Activated CD8-positive, alpha-beta T cell treated with anti-CD3 and anti-CD28 coated beads, Interleukin-2, amount 10 ng/mL, durations not matched to agents 7 days and 5 days (primary cell): ENCODE results near the gene RPS8. TPM values are rescaled to one million over a fixed set of nuclear protein-coding genes. Genes with fewer than 3 reads are reported as not detected.

Source experiments
- ATAC-seq: fragments of 150-1000 bp; cut with Tn5 transposase; one replicate; pipeline ENCODE4 v1.10.0; 2021; ENCODE audit warnings: moderate library complexity
- CTCF ChIA-PET: fragments of 350-600 bp; sonication (Branson Sonifier 250); formaldehyde crosslinking; loops from one replicate; lab custom pipeline; 2021; ENCODE audit warnings: antibody characterized with exemption; lab: Charles Lee
- POLR2A ChIA-PET: fragments of 350-600 bp; sonication (Branson Sonifier 250); formaldehyde crosslinking; loops from one replicate; lab custom pipeline; 2021; ENCODE audit warnings: antibody characterized with exemption; lab: Charles Lee
- DNase-seq: peaks from one replicate; pipeline ENCODE4 v3.0.0-alpha.2; 2020
- H3K27ac Mint-ChIP-seq: one replicate; pipeline ENCODE4 v1.8.0; 2021; ENCODE audit warnings: mild to moderate bottlenecking, mixed read lengths
- H3K27me3 Mint-ChIP-seq: one replicate; pipeline ENCODE4 v1.8.0; 2021; ENCODE audit warnings: low read depth, mixed read lengths
- H3K36me3 Mint-ChIP-seq: one replicate; pipeline ENCODE4 v1.8.0; 2021; ENCODE audit warnings: low read depth, mixed read lengths
- H3K4me1 Mint-ChIP-seq: one replicate; pipeline ENCODE4 v1.8.0; 2021; ENCODE audit warnings: low read depth, mixed read lengths
- H3K4me3 Mint-ChIP-seq: one replicate; pipeline ENCODE4 v1.8.0; 2021; ENCODE audit warnings: mild to moderate bottlenecking, mixed read lengths
- H3K9me3 Mint-ChIP-seq: one replicate; pipeline ENCODE4 v1.8.0; 2022; ENCODE audit warnings: mixed read lengths; ENCODE audit not compliant: insufficient read depth
- total RNA-seq, 2 experiments: library from RNA; stranded (reverse); gene quantifications; one replicate each; pipeline ENCODE4 v1.2.3, GENCODE V29; 2021

The RPS8 gene
- total RNA-seq, 2 experiments from 2014 or later = 1,750 to 1,777 TPM

DNA sequence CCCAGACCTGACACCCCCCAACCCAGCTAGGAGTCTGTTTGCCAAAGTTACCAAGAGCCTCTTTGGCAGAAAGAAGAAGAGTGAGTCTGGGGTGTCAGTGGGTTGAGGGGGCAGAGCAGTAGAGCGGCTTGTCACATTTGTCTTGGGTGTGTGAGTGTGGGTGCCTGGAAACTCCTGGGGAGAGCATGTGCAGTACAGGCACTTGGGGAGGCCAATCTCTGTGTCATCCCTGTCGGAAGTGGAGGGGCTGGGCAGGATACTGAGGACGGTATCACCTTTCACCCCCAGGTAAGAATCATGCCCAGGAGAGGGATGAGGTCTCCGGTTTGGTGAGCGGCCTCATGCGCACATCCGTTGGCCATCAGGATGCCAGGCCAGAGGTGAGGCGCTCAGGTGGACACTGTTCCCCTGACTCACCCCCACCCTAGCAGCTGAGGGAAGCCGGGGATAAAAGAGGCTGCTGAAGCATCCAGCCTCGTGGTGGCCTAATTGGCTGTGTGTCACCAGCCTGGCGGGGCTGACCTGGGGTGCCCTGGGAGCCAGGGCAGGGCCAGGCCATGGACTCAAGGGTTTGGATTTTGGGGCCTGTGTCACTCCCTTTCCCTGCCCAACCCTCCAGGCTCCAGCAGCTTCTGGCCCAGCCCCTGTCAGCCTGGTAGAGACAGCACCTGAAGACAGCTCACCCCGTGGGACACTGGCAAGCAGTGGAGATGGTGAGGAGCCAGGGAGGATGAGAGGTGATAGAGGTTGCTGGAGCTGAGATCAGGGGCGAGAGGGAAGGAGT, 28.2 kb downstream of the RPS8 start:
- CTCF ChIA-PET = no interaction called here
- Mint-ChIP-seq H3K4me1 (peaks cover 69% of the 10 kb centered on the region), H3K9me3 (no peaks in the 10 kb centered on the region), H3K27ac (peak overlapping the region; percentile 70), H3K4me3 (peak overlapping the region; percentile 96), H3K27me3 (no peaks in the 10 kb centered on the region), H3K36me3 (peaks cover 62% of the 10 kb centered on the region)
- DNase-seq (no peak), ATAC-seq (no peak)
- POLR2A ChIA-PET = interaction anchor here (1.9 to 16.7 kb wide), 4 partner anchors 10 to 82 kb away, joined by 9 to 713 read pairs (median 11); no protein-coding TSS in a partner anchor

DNA sequence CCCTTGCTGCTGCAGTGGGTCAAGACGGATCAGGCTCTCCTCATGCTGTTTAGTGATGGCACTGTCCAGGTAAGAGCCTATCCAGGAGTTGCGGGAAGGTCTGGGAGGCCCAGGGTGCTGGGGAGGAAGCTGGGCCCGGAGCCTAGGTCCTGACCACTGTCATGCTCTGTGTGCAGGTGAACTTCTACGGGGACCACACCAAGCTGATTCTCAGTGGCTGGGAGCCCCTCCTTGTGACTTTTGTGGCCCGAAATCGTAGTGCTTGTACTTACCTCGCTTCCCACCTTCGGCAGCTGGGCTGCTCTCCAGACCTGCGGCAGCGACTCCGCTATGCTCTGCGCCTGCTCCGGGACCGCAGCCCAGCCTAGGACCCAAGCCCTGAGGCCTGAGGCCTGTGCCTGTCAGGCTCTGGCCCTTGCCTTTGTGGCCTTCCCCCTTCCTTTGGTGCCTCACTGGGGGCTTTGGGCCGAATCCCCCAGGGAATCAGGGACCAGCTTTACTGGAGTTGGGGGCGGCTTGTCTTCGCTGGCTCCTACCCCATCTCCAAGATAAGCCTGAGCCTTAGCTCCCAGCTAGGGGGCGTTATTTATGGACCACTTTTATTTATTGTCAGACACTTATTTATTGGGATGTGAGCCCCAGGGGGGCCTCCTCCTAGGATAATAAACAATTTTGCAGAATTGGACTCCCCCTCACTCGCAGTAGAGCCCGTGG, 30.1 kb downstream of the RPS8 start:
- no peak overlapping the region for H3K4me3 Mint-ChIP-seq
- ChIA-PET POLR2A (interaction anchor here (1.7 to 16.7 kb wide), 6 partner anchors 8 to 84 kb away, joined by 4 to 713 read pairs (median 28); partner anchors contain the start of genes RNU5D-1 and RPS8), CTCF (interaction anchor here (1.1 kb wide), 1 partner anchor 8 kb away, joined by 3 read pairs; no protein-coding TSS in a partner anchor)
- H3K27me3 Mint-ChIP-seq = no peaks in the 10 kb centered on the region
- DNase-seq (no peak), ATAC-seq (no peak)
- H3K27ac Mint-ChIP-seq = peak overlapping the region; percentile 68
- peaks cover 75% of the 10 kb centered on the region for H3K36me3 Mint-ChIP-seq
- no peaks in the 10 kb centered on the region for H3K9me3 Mint-ChIP-seq
- H3K4me1 Mint-ChIP-seq = peaks cover 76% of the 10 kb centered on the region

DNA sequence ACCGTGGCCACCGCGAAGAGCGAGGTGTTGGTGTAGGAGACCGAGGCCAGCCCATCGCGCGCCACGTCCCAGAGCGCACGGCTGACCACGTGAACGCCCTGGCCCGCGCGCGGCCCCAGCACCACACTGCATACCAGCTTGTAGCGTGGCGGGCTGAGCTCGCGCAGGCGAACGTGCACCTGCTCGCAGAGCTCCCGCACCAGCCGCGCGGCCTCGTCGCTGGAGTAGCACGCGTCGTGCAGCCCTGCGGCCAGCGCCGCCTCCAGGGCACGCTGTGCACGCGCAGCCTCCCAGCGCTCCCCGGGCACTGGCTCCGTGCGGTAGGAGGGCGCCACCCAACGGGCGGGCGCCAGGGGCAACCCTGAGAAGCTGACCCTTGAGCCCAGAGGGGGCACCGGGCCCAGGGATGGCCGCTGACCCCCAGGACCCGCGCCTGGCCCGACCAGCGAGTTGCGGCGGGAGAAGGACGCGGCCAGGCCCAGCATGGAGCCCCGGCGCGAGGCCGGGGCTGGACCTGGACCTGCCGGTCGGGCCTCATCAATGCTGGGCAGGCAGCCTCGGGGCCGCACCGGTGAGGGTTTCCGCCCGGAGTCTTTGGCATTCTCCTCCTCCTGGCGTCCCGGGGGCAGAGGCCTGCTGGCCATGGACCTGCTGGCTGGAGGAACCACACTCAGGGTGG, 30.8 kb downstream of the RPS8 start:
- CTCF ChIA-PET = interaction anchor here (1.0 to 4.1 kb wide), 4 partner anchors 8 to 22 kb away, joined by 3 to 20 read pairs (median 3); partner anchors contain the start of gene BEST4
- Mint-ChIP-seq H3K4me3 (no peak overlapping the region), H3K9me3 (no peaks in the 10 kb centered on the region), H3K4me1 (peaks cover 83% of the 10 kb centered on the region), H3K27ac (peak overlapping the region; percentile 100), H3K27me3 (no peaks in the 10 kb centered on the region), H3K36me3 (peaks cover 74% of the 10 kb centered on the region)
- DNase-seq (no peak), ATAC-seq (no peak)
- POLR2A ChIA-PET = interaction anchor here (0.7 to 16.7 kb wide), 9 partner anchors 7 to 85 kb away, joined by 3 to 713 read pairs (median 44); partner anchors contain the start of genes PLK3, RNU5D-1 and RPS8

DNA sequence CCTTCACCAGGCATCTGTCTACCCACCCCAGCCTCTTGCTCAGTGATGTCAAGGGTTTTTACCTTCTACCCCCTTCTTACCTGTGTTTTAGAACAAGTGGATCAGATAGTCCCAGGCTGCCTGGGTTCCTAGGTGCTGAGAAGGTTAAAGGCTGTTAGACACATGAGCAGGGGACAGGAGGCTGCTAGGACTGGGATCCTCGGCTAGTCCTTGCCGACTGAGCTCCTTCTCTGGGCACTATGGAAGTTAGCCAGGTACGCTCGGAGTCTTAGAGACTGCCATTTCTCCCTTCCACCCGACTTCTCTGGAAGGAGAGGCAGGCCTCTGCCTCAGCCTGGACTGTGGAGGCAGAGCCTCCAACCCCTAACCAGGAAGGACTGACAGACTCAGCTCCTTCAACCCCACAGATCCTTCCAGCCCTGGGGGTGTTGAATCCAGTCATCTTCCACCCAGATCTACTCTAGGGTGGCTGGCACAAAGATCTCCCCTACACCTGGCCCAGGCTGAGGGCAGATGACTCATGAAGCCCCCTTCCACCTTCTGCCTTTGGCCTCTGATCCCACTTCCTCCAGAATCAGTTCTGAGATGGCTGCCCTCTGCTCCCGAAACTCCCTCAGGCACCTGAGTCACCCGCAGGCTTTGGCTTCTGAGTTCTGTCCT, 31.5 kb downstream of the RPS8 start, which contains the start of gene DYNLT4:
DYNLT4 (minus strand) TSS at position 648 of the 660 bp plus-strand sequence. CDS start 683 bp downstream, outside the sequence.
- Mint-ChIP-seq H3K27ac (peak within 1 kb of the TSS; percentile 100), H3K27me3 (no peaks in the 10 kb centered on the region), H3K9me3 (no peaks in the 10 kb centered on the region), H3K36me3 (peaks cover 75% of the 10 kb centered on the region), H3K4me1 (peaks cover 87% of the 10 kb centered on the region), H3K4me3 (peak within 1 kb of the TSS; percentile 65)
- no peak for DNase-seq
- CTCF ChIA-PET = interaction anchor here (1.0 to 4.1 kb wide), 4 partner anchors 8 to 22 kb away, joined by 3 to 20 read pairs (median 5); partner anchors contain the start of gene BEST4
- POLR2A ChIA-PET = interaction anchor here (0.7 to 16.7 kb wide), 9 partner anchors 7 to 533 kb away, joined by 3 to 713 read pairs (median 44); partner anchors contain the start of genes HECTD3, MUTYH, PLK3 and RNU5D-1
- ATAC-seq = peak; percentile 4

DNA sequence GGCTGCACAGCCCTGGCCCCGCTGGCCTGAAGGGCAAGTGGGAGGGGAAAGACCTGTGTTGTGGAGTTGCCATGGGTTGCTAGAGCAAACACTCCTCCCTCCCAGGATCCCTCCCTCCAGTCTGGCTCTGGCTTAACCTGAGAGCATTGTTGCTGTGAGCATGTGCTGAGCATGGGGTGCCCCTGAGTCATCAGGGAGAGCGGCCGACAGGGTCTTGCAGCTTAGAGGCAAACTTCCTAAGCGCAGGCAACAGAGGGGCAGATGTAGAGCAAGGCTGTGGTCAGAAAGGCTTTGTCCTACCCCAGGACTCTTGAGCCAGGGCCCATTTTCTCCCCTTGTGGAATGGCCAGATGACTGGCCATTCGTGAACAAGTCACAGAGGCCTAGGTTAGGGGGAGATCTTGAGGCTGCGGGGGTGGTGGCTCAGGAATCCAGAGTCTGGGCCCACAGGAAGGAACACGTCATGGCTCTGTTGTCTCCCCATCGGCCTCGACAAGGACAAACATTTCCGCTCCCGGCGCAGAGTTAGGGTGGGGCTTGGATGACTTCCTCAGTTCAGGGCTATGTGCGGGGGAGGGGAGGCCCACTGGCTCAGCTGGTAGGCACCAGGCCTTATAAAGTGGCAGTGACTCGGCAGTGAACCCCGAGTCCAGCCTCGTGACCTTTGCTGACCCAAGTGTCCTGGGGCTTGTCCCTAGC, 32.2 kb downstream of the RPS8 start:
- ChIA-PET POLR2A (interaction anchor here (0.6 to 16.7 kb wide), 11 partner anchors 8 to 532 kb away, joined by 3 to 713 read pairs (median 24); partner anchors contain the start of genes HECTD3, MUTYH, PLK3 and RNU5D-1), CTCF (interaction anchor here (1.5 to 4.1 kb wide), 5 partner anchors 7 to 76 kb away, joined by 3 to 66 read pairs (median 13); partner anchors contain the start of genes PLK3 and RNU5D-1)
- ATAC-seq (peak; percentile 52), DNase-seq (peak; percentile 94)
- H3K4me1 Mint-ChIP-seq = peaks cover 87% of the 10 kb centered on the region
- peak overlapping the region; percentile 100 for H3K27ac Mint-ChIP-seq
- H3K27me3 Mint-ChIP-seq = no peaks in the 10 kb centered on the region
- no peaks in the 10 kb centered on the region for H3K9me3 Mint-ChIP-seq
- peaks cover 68% of the 10 kb centered on the region for H3K36me3 Mint-ChIP-seq
- peak overlapping the region; percentile 65 for H3K4me3 Mint-ChIP-seq

DNA sequence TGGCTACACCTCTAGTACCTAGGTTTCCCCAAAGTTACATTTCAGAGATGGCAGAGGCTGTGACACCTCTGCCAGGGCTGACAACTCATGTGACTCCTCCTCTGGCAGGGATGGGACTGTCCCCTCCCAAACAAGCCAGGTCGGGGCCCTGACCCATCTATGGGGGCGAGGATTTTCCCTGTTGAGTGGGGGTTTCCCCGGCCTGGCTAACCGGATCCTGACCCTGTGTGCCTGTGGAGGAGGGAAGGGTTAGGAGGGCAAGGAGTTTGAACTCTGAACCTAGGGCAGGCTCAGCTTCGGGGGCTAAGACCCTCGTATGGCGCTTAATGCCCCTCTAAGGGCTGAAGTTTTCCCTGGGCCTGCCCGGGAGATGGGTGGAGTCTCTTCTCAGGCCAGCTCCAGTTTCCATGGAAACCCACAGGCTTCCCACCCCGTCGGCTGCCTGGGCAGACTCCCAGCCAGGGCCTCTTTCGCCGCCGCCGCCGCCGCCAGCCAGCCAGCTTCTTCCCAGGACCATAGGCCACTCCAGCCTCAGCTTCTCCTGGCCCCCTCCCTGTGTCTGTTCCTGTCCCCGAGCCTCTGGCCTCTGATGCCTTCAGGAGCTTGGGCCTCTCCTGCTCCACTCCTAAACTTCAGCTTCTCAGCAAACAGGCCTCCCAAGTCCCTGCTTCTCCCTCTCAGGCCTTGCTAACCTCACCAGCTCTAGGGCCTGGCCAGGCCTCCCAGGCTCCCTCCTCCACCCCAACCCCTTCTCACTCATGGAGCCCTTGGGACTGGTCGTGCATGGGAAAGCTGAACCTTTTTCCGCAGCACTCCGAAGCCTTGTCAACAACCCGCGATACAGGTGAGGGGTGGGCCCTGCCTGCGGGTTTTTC, 33.0 kb downstream of the RPS8 start, which contains the start of gene BTBD19:
BTBD19 (plus strand) TSS at position 461 of the 875 bp plus-strand sequence; CDS start at position 759, 298 bp downstream.
- peaks cover 84% of the 10 kb centered on the region for H3K4me1 Mint-ChIP-seq
- no peak for DNase-seq
- CTCF ChIA-PET = interaction anchor here (1.0 to 4.1 kb wide), 10 partner anchors 8 to 495 kb away, joined by 3 to 66 read pairs (median 10); partner anchors contain the start of genes HECTD3, PLK3, RNU5D-1 and UROD

DNA sequence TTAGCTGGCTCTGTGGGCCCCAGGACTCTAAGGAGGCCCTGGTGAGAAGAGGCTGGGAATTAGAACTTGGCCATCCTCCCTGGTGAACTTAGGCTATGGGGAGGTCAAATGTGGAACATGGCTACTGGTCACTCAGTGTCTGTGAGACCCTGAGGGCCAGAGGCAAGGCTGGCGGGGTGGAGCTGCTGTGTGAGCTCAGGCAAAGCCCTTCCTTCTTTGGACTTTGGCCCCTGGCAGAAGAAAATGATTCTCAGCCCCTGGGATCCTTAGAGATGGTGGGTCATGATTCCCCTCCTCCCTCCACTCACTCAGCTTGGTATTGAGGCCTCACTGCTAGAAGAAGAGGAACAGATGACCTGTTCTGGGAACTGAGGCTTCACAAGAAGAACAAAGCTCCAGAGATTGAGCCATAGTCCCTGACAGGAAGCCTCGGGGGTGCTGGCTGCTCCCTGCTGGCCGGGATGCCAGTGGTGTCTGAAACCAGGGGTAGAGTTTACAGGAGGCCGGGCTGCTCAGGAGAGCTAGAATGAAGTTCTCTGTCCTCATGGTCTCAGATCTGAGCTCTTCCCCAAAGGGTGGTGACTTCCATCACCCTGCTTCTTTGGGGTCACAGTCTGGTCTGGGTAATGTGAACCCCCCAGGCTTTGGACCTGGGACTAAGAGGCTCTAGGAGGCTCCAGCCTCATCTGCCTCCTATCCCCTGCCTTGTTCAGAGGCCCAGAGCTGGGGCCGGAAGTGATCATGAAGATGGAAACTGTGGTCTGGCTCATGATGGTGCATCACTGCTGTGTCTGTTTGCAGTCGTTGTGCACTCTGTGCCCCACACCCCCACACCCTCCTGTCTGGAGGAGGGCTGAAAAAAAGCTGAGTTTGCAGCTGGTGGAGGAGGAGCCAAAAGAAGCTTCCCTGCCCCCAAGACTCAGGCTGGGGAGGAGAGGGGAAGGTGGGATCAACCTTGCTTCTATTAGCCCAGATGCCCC, 33.9 kb downstream of the RPS8 start:
- peaks cover 59% of the 10 kb centered on the region for H3K36me3 Mint-ChIP-seq
- CTCF ChIA-PET = interaction anchor here (1.0 to 4.1 kb wide), 12 partner anchors 9 to 494 kb away, joined by 3 to 66 read pairs (median 7); partner anchors contain the start of genes HECTD3, PLK3, RNU5D-1 and UROD

More for the DNA sequence above, 33.0 kb downstream of the RPS8 start, which contains the start of gene BTBD19:
- Mint-ChIP-seq H3K9me3 (no peaks in the 10 kb centered on the region), H3K27ac (peak within 1 kb of the TSS; percentile 100), H3K36me3 (peaks cover 60% of the 10 kb centered on the region), H3K4me3 (peak within 1 kb of the TSS; percentile 65), H3K27me3 (no peaks in the 10 kb centered on the region)
- POLR2A ChIA-PET = interaction anchor here (1.0 to 16.7 kb wide), 15 partner anchors 9 to 532 kb away, joined by 3 to 713 read pairs (median 9); partner anchors contain the start of genes HECTD3, KIF2C, MUTYH and PLK3
- peak; percentile 12 for ATAC-seq

DNA sequence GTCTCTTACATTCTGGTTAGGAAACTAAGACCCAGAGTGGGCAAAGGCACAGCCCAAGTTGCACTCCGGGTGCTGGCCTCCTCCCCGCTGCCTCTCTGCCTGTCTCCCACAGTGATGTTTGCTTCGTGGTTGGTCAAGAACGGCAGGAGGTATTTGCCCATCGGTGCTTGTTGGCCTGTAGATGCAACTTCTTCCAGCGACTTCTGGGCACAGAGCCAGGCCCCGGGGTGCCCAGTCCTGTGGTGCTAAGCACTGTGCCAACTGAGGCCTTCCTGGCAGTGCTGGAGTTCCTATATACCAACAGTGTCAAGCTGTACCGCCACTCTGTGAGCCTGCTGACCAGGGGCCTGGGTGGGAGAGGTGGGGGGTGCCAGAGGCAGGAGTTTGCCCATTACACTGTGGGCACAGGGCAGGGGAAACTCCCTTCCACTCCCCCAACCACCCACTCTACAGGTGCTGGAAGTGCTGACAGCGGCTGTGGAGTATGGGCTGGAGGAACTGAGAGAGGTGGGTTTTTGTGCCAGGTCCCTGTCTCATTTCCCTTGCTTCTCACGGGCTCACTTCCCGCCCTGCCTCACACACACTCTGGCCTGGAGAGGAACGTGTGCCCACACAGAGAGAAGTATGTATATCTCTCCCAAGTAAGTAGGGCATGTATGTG, 34.9 kb downstream of the RPS8 start:
- H3K9me3 Mint-ChIP-seq = no peaks in the 10 kb centered on the region
- H3K4me1 Mint-ChIP-seq = peaks cover 87% of the 10 kb centered on the region
- ChIA-PET CTCF (interaction anchor here (1.2 to 4.1 kb wide), 11 partner anchors 9 to 201 kb away, joined by 3 to 66 read pairs (median 8); partner anchors contain the start of genes HECTD3, PLK3, RNU5D-1 and UROD), POLR2A (interaction anchor here (0.5 to 16.7 kb wide), 17 partner anchors 10 to 529 kb away, joined by 3 to 713 read pairs (median 8); partner anchors contain the start of genes EIF2B3, HECTD3, KIF2C and PLK3)
- ATAC-seq (no peak), DNase-seq (no peak)
- H3K4me3 Mint-ChIP-seq = peak overlapping the region; percentile 18
- H3K36me3 Mint-ChIP-seq = peaks cover 57% of the 10 kb centered on the region
- no peaks in the 10 kb centered on the region for H3K27me3 Mint-ChIP-seq
- peak overlapping the region; percentile 100 for H3K27ac Mint-ChIP-seq

More for the DNA sequence above, 33.9 kb downstream of the RPS8 start:
- peaks cover 82% of the 10 kb centered on the region for H3K4me1 Mint-ChIP-seq
- peak overlapping the region; percentile 65 for H3K4me3 Mint-ChIP-seq
- peak overlapping the region; percentile 100 for H3K27ac Mint-ChIP-seq
- no peaks in the 10 kb centered on the region for H3K9me3 Mint-ChIP-seq
- peak; percentile 95 for DNase-seq
- POLR2A ChIA-PET = interaction anchor here (0.5 to 16.7 kb wide), 22 partner anchors 10 to 1256 kb away, joined by 3 to 713 read pairs (median 6); partner anchors contain the start of genes EIF2B3, HECTD3, KIF2C and PLK3
- peak; percentile 59 for ATAC-seq
- no peaks in the 10 kb centered on the region for H3K27me3 Mint-ChIP-seq
